Cardiac muscle cell (in vitro differentiated cells and primary cell): ENCODE data around the gene PPM1A. TPM values are rescaled to one million over a fixed set of nuclear protein-coding genes. Genes with fewer than 3 reads are reported as not detected.

Experiments used
- DNase-seq, 2 donors: peaks; one replicate each; pipeline versions ENCODE4 v3.0.0 to v3.0.0-alpha.2; 2010 to 2017; ENCODE audit warnings: low read depth in 1 of 2, low spot score in 1 of 2
- H3K27ac ChIP-seq: fragments of 200-600 bp; sonication (generic); 2 replicates; pipeline ENCODE4 v1.5.1; 2016
- H3K27me3 ChIP-seq: fragments of 200-600 bp; sonication (generic); 2 replicates; pipeline ENCODE4 v1.6.0; 2016; ENCODE audit warnings: control low read depth
- H3K36me3 ChIP-seq: fragments of 200-600 bp; sonication (generic); 2 replicates; pipeline ENCODE4 v1.5.1; 2016; ENCODE audit warnings: control low read depth
- H3K4me1 ChIP-seq: fragments of 200-600 bp; sonication (generic); 2 replicates; pipeline ENCODE4 v1.8.1; 2017; ENCODE audit warnings: low read depth, mild to moderate bottlenecking, mixed run types
- H3K4me3 ChIP-seq: fragments of 200-600 bp; sonication (generic); 2 replicates; pipeline ENCODE4 v1.5.1; 2016; ENCODE audit warnings: mild to moderate bottlenecking
- H3K9me3 ChIP-seq: fragments of 200-600 bp; sonication (generic); 2 replicates; pipeline ENCODE4 v1.5.1; 2017; ENCODE audit warnings: low read depth, mild to moderate bottlenecking, control low read depth
- CTCF ChIP-seq: IDR thresholded peaks from 2 replicates; pipeline ENCODE4 v1.5.1; 2012; ENCODE audit warnings: low read depth, mild to moderate bottlenecking, low read length
- polyA plus RNA-seq: library from polyadenylated mRNA; unstranded; fragments of >200 nt; fragmentation: Nextera tagmentation; extraction: Ambion mirVana; gene quantifications from 2 replicates; pipeline ENCODE4 v1.2.1, GENCODE V29; 2016
- total RNA-seq: library from RNA; depleted of rRNA; stranded (reverse); fragments of >200 nt; gene quantifications from 2 replicates; pipeline ENCODE4 v1.2.3, GENCODE V29; 2016

The PPM1A gene
- total and polyA plus RNA-seq, 2 experiments from 2014 or later, result 19.6 to 24.1 TPM

DNA sequence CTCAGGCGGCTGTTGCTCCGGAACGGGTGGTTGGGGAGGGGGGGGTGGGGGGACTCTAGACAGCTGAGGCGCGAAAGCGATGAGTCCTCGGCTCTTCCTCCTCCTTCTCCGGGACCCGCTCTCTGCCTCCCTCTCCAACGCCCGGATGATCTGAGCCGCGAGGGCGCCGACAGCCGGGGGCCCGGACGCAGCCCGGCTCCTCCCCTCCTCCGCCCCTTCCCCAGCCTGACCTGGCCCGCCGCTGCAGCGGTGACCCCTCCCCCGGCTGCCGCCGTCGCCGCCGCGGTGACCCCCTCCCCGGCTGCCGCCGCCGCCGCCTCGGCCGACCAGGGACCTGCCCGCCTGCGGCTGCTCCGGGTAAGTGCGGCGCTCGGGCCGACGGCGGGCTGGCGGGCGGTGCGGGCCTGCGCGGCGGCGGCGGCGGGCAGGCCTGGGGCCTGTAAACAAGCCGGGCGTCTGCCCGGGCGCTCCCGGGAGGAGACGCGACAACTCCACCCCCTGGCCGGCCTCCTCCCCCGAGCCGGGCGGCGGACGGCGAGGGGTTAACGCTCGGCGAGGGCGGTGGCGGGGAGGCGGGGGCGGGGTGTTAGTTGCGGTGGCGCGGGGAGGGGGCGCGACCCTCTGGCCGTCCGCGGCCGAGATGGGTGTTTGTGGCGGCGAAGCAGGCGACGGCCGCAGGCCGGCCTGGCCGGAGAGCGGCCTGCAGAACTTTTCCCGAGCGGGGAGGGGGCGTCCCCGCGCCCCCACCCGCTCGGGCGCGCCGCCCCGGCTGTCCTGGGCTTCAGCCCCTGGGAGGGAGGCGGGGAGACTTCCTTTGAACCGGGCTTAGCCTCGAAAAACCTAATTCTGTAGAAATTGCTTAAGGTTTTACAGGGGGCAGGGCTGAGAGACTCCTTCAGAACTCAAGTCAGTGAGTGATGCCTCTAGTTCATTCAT is 568 bp downstream of the PPM1A start:
- Histone ChIP-seq H3K4me3 (peak overlapping the region; percentile 93), H3K27ac (peak overlapping the region; percentile 99), H3K9me3 (no peaks in the 10 kb centered on the region), H3K4me1 (peaks cover 29% of the 10 kb centered on the region), H3K27me3 (no peaks in the 10 kb centered on the region), H3K36me3 (no peaks in the 10 kb centered on the region)
- no peak for TF ChIP-seq CTCF
- DNase-seq, result peak; percentile 75 to 92

GRCh38 chr14:60250257-60251035 is 1.4 kb downstream of the PPM1A start:
- Histone ChIP-seq H3K36me3 (no peaks in the 10 kb centered on the region), H3K9me3 (no peaks in the 10 kb centered on the region), H3K4me3 (peak overlapping the region; percentile 93), H3K27ac (peak overlapping the region; percentile 99), H3K4me1 (peaks cover 29% of the 10 kb centered on the region), H3K27me3 (no peaks in the 10 kb centered on the region)
- peak in 1 of 2 donors; percentile 20 for DNase-seq
- no peak for TF ChIP-seq CTCF

GRCh38 chr14:60251877-60252276 is 2.9 kb downstream of the PPM1A start:
- Histone ChIP-seq H3K4me1 (peaks cover 29% of the 10 kb centered on the region), H3K4me3 (peak overlapping the region; percentile 93), H3K9me3 (no peaks in the 10 kb centered on the region), H3K27ac (peak overlapping the region; percentile 99), H3K36me3 (no peaks in the 10 kb centered on the region), H3K27me3 (no peaks in the 10 kb centered on the region)
- no peak for TF ChIP-seq CTCF
- DNase-seq, result no peak

GRCh38 chr14:60252630-60253029 is 3.6 kb downstream of the PPM1A start:
- Histone ChIP-seq H3K36me3 (no peaks in the 10 kb centered on the region), H3K27ac (no peak overlapping the region), H3K9me3 (no peaks in the 10 kb centered on the region), H3K27me3 (no peaks in the 10 kb centered on the region), H3K4me3 (no peak overlapping the region), H3K4me1 (peaks cover 28% of the 10 kb centered on the region)
- TF ChIP-seq CTCF, result no peak
- DNase-seq, result no peak

DNA sequence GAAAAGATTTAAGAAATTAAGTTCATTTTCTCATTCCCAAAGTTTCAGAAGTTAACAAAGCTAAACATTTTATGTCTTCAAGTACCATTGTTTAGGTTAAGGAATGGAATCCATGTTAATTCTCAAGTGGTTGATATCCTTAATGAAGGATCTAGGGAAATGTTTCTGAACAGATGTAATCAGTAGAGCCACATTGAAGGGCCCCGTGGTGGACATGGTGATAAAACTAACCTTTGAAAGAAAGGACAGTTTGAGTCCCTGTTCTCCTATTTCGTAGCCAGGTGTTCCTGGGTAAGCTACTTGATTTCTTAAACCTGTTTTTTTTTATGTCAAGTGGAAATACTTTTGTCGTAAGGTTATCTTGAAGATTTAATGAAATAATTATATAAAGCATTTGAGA is 4.6 kb downstream of the PPM1A start:
- no peak for TF ChIP-seq CTCF
- DNase-seq, result no peak
- Histone ChIP-seq H3K27ac (no peak overlapping the region), H3K4me3 (no peak overlapping the region), H3K4me1 (peaks cover 26% of the 10 kb centered on the region), H3K36me3 (no peaks in the 10 kb centered on the region), H3K9me3 (no peaks in the 10 kb centered on the region), H3K27me3 (no peaks in the 10 kb centered on the region)
